22Rv1 (cell line): ENCODE data around the gene GNG3.
"Not testable (repeated sequence)": the region's sequence is repeated elsewhere in the genome, so short reads cannot be mapped to it uniquely, and the experiment has no call there.

Experiments used
- H3K27ac ChIP-seq: fragments of 450-650 bp; 2 replicates; pipeline ENCODE4 v1.5.1; 2017
- ZFX ChIP-seq: fragments of 450-650 bp; IDR thresholded peaks from 2 replicates; pipeline ENCODE4 v1.6.1; 2017; ENCODE audit warnings: antibody characterized with exemption, borderline replicate concordance
- TF ChIP-seq, protein P1 (sequence below): fragments of 450-650 bp; IDR thresholded peaks from 2 replicates; pipeline ENCODE4 v1.5.1; 2017; ENCODE audit warnings: mild to moderate bottlenecking

Gene GNG3

GRCh38 chr11:62728171-62728988, 20.9 kb downstream of the GNG3 start, which contains the start of gene TTC9C:
Gene TTC9C, plus strand, starts transcription at chr11:62728486. Its CDS starts 363 bp downstream, at chr11:62728849.
- TF ChIP-seq, protein P1, sequence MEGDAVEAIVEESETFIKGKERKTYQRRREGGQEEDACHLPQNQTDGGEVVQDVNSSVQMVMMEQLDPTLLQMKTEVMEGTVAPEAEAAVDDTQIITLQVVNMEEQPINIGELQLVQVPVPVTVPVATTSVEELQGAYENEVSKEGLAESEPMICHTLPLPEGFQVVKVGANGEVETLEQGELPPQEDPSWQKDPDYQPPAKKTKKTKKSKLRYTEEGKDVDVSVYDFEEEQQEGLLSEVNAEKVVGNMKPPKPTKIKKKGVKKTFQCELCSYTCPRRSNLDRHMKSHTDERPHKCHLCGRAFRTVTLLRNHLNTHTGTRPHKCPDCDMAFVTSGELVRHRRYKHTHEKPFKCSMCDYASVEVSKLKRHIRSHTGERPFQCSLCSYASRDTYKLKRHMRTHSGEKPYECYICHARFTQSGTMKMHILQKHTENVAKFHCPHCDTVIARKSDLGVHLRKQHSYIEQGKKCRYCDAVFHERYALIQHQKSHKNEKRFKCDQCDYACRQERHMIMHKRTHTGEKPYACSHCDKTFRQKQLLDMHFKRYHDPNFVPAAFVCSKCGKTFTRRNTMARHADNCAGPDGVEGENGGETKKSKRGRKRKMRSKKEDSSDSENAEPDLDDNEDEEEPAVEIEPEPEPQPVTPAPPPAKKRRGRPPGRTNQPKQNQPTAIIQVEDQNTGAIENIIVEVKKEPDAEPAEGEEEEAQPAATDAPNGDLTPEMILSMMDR = no peak
- no peak for TF ChIP-seq ZFX
- H3K27ac ChIP-seq = peak within 1 kb of the TSS; percentile 99

GRCh38 chr11:62730076-62730475, 22.6 kb downstream of the GNG3 start:
- peak overlapping the region; percentile 99 for H3K27ac ChIP-seq

- TF ChIP-seq, protein P1 = no peak
- TF ChIP-seq ZFX = no peak
These were observed 25.4 kb downstream of the GNG3 start for GRCh38 chr11:62732830-62733229.

DNA sequence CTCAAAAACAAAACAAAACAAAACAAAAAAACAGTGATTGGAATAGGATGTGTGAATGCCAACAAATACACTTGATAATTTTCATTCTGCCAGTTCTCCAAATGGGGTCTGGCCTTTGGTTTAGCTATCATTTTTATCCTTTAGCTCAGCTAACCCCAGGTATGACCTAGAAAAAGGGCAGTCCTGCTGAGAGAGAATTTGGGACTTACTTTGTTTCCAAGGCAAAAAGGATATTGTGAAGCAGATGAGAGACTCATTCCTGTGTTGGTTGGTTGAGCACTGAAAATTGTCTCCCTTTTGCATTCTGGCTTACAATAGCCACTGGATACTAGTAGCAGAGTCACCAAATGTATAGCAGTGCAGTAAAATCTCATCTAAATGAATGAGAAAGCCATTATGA, 29.7 kb downstream of the GNG3 start:
- TF ChIP-seq, protein P1 = no peak
- no peak for TF ChIP-seq ZFX
- no peak overlapping the region for H3K27ac ChIP-seq

More at GRCh38 chr11:62732830-62733229, 25.4 kb downstream of the GNG3 start:
- no peak overlapping the region for H3K27ac ChIP-seq

DNA sequence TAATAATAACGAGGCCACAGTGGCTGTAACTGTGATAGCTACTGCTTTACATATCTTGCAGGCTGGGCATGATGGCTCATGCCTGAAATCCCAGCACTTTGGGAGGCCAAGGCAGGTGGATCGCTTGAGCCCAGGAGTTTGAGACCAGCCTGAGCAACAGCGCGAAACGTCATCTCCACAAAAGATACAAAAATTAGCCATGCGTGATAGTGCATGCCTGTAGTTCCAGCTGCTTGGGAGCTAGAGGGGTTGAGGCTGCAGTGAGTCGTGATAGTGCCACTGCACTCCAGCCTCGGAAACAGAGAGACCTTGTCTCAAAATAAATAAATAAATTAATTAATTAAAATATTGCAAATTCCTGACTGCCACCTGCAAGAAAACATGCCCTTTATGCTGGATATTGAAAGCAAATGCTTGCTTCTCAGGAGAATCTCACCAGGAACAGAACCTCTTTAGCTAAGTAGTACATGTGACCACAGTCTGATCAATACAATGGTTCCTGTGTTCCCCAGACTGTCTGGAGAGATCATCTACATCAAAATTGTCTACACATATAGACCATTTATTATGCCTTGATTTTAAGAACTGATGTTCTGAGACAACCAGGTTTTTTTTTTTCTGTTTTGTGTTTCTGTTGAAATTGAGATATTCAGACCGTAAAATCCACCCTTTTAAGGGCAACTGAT, 40.1 kb downstream of the GNG3 start:
- no peak overlapping the region for H3K27ac ChIP-seq
- no peak for TF ChIP-seq ZFX
- TF ChIP-seq, protein P1 = no peak

DNA sequence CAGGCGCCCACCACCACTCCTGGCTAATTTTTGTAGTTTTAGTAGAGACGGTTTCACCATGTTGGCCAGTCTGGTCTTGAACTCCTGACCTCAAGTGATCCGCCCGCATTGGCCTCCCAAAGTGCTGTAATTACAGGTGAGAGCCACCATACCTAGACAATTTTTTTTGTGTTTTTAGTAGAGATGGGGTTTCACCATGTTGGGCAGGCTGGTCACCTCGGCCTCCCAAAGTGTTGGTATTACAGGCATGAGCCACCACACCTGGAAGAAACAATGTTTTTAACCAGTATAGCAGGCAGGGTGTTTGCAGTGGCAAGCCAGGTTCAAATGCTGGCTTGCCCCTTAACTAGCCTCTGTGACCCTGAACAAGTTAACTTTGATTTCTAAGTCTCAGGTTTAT, 42.5 kb downstream of the GNG3 start:
- H3K27ac ChIP-seq = not testable (repeated sequence)

GRCh38 chr11:62752177-62752785, 44.8 kb downstream of the GNG3 start:
- H3K27ac ChIP-seq = no peak overlapping the region
- TF ChIP-seq ZFX = no peak
- TF ChIP-seq, protein P1 = no peak
